ENCODE measurements around the gene FURIN.
A peak's percentile ranks its signal among the peaks of the same experiment; 100 is the strongest.
"Not testable (repeated sequence)": the region's sequence is repeated elsewhere in the genome, so short reads cannot be mapped to it uniquely, and the experiment has no call there.

Gene FURIN

DNA sequence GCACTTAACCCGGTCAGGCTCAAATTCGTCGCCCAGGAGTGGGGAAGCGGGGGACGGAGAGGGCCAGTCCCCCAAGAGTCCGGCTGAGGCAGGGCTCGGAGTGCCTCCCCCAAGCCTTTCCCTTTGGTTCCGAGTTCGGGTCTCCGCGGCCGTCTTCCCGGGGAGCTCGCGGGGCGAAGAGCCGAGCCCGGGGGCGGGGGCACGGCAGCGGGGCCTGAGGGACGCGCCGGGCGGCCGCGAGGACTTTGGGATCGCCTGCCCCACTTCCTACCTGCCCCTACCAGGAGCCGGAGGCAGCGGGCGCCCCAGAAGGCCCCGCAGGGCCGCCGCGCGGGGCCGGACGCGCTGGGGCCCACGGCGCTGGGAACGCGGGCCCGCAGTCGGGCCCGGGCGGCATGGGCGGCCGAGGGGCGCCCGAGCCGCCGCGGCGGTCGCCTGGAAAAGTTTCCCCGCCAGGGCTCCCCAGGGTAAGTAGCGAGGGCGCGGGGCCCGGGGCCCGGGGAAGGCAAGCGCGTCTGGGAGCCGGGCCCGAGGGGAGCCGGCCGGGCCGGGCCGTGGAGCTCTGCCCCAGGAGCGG lies 2.8 kb downstream of the FURIN start:
- no peak for DNase-seq

DNA sequence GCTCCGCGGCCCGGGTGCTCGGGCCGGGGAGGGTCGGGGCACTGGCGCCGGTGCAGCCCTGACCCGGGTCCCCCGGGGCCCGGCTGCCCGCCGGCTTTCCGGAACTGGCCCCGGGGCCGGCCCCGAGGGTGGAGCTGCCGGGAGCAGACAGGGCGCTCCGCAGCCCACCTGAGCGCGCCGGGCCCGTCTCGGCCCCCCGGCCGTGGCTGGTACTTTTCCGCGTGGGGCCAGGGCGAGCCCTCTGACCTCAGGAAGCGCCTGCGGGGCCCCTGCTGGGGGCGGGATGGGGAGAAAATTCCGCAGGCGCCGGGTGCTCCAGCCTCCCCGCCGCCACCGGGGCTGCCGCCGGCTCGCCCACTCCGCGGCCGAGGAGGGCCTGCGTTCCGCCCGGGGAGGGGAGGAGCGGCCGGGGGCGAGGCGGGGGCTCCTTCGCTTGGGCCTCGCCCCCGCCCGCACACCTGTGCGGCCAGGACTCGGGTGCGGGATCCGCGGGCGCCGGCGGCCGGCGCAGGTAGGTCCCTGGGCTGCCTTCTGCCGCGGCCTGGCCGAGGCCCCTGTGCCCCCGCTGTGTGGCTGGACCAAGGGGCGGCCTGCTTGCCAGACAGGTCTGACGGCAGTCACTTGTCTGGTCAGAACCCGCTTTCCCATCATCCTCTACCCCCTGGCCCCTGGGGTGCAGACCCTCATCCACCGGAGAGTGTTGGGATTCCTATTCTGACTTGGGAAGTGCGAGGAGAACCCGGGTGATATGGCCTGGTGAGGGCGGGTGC lies 3.5 kb downstream of the FURIN start:
- no peak for DNase-seq

- DNase-seq: no peak
Measured at GRCh38 chr15:90872486-90873184, 4.2 kb downstream of the FURIN start.

DNA sequence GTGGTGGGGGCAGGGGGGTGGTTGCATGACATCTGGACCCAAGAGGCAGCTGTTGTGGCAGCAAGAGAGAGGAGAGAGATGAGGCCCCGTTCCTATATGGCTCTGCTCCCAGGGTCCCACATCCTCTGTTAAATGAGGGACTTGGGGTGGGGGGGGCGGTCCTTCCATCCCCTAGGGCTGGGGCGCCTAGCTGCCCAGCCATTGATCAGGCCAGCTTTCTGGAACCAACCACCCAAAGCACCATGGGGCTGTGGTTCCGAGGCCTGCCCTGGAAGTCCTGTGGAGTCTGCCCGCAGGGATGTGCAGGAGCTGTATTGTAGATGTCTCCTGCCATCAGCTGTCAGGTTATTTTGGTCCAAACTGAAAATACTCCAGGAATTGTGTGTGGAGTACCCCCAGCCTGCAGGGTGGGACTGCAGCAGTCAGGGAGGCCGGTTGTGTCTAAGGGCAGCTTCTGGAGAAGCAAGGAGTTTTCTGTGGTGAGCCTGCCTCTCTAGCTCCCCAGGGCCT lies 5.2 kb downstream of the FURIN start:
- no peak for DNase-seq

DNA sequence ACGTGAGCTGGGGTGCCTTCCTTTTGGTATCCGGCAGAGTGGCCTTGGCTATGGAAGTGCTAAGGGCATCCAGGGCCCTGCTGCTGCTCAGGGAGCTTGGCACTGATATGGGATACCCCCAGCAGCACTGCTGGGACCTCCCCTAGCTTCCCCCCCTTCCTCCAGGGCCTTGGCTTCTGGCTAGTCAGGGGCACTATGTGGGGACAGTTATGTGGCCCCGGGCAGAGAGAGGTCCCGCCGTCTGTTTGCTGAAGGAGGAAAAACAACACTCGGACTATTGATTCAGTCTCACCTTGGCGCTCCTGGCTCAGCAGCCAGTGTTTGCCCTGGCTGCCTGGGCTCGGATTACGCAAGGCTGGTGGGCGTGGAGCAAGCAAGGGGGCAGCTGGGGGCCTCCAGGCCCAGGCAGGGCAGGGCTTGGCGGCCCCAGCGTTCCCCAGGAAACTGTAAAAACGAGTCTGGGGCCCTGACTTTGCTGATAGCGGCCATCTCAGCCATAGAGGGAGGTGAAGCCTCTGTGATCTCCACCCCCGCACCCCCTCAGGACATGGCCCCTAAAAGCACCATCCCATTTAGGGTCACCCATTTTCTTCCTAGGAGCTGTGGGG lies 5.7 kb downstream of the FURIN start:
- peak; percentile 24 for DNase-seq

GRCh38 chr15:90874986-90875385 lies 6.6 kb downstream of the FURIN start:
- DNase-seq: not testable (repeated sequence)

- no peak for DNase-seq
Measured at GRCh38 chr15:90875549-90875981, 7.2 kb downstream of the FURIN start.

GRCh38 chr15:90876046-90876445 lies 7.7 kb downstream of the FURIN start:
- DNase-seq: no peak

GRCh38 chr15:90876512-90877170 lies 8.3 kb downstream of the FURIN start:
- DNase-seq: no peak

GRCh38 chr15:90877315-90877714 lies 8.9 kb downstream of the FURIN start:
- DNase-seq: no peak

DNA sequence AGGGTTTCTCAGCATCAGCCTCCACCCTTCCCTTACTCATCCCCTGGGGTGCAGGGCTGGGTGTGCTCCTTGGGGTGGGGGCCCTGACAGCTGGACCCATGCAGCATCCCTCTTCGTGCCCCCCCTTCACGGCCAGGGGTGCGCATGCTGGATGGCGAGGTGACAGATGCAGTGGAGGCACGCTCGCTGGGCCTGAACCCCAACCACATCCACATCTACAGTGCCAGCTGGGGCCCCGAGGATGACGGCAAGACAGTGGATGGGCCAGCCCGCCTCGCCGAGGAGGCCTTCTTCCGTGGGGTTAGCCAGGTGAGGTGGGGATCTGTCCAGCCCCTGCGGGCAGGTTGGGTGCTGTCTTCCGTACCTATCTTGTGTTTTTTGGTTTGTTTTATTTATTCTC lies 9.6 kb downstream of the FURIN start:
- DNase-seq: no peak

DNA sequence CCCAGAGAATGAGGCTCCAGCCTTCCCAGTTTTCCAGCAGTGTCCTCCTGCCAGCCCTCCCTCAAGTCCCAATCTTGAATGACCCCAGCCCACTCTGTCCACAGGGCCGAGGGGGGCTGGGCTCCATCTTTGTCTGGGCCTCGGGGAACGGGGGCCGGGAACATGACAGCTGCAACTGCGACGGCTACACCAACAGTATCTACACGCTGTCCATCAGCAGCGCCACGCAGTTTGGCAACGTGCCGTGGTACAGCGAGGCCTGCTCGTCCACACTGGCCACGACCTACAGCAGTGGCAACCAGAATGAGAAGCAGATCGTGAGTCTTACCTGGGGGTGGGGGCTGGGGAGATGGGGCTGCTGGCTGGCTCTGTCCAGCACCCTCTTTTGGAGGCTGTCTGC lies 10.3 kb downstream of the FURIN start:
- no peak for DNase-seq

DNA sequence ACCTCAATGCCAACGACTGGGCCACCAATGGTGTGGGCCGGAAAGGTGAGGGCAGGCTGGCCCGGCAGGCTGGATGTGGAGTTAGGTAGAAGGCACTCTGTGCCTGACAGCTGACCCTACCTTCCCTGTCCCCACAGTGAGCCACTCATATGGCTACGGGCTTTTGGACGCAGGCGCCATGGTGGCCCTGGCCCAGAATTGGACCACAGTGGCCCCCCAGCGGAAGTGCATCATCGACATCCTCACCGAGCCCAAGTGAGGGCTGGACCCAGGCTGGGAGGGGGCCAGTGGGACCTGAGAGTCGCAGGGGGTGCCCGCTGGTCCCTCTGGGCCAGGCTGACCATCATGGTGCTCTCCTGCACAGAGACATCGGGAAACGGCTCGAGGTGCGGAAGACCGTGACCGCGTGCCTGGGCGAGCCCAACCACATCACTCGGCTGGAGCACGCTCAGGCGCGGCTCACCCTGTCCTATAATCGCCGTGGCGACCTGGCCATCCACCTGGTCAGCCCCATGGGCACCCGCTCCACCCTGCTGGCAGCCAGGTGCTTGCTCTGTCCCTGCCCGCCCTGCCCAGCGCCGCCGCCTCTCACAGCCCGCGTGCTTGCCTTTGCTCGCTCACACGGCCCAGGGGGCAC lies 11.5 kb downstream of the FURIN start:
- DNase-seq: no peak

DNA sequence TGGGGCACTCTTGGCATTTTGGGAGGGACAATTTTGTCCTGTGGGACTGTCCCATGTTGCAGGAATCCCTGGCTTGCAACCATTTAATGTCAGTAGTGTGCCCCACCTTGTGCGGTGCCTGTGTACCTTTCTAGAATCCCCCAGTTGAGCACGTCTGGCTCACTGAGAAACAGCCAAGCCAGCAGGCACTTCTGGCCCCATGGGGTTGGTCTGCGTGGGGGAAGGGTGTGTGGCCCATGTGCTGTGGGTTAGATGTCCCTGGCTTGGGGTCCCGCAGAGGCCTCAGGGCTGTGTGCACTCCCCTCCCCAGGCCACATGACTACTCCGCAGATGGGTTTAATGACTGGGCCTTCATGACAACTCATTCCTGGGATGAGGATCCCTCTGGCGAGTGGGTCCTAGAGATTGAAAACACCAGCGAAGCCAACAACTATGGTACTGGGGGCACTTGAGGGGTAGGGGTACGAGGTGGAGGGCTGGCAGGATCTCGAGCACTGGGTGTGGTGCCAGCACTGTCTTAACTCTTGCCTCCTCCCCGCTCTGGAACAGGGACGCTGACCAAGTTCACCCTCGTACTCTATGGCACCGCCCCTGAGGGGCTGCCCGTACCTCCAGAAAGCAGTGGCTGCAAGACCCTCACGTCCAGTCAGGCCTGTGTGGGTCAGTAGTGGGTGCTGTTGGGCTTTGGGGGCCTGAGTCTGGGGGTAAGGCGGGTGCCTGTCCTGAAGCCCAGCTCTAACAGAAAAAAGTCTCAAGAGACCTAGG lies 12.2 kb downstream of the FURIN start:
- DNase-seq: no peak

DNA sequence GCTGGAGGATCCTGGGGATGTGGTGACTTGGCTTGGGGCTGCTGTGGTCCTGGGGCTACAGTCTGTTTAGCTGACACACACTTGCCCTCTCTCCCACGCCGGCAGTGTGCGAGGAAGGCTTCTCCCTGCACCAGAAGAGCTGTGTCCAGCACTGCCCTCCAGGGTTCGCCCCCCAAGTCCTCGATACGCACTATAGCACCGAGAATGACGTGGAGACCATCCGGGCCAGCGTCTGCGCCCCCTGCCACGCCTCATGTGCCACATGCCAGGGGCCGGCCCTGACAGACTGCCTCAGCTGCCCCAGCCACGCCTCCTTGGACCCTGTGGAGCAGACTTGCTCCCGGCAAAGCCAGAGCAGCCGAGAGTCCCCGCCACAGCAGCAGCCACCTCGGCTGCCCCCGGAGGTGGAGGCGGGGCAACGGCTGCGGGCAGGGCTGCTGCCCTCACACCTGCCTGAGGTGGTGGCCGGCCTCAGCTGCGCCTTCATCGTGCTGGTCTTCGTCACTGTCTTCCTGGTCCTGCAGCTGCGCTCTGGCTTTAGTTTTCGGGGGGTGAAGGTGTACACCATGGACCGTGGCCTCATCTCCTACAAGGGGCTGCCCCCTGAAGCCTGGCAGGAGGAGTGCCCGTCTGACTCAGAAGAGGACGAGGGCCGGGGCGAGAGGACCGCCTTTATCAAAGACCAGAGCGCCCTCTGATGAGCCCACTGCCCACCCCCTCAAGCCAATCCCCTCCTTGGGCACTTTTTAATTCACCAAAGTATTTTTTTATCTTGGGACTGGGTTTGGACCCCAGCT lies 13.0 kb downstream of the FURIN start:
- DNase-seq: no peak

GRCh38 chr15:90881978-90882721 lies 13.8 kb downstream of the FURIN start:
- no peak for DNase-seq

DNA sequence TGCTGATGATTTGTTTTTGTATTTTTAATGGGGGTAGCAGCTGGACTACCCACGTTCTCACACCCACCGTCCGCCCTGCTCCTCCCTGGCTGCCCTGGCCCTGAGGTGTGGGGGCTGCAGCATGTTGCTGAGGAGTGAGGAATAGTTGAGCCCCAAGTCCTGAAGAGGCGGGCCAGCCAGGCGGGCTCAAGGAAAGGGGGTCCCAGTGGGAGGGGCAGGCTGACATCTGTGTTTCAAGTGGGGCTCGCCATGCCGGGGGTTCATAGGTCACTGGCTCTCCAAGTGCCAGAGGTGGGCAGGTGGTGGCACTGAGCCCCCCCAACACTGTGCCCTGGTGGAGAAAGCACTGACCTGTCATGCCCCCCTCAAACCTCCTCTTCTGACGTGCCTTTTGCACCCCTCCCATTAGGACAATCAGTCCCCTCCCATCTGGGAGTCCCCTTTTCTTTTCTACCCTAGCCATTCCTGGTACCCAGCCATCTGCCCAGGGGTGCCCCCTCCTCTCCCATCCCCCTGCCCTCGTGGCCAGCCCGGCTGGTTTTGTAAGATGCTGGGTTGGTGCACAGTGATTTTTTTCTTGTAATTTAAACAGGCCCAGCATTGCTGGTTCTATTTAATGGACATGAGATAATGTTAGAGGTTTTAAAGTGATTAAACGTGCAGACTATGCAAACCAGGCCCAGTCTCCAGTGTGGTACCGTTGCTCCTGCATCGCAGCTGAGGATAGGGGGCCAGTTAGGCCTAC lies 14.6 kb downstream of the FURIN start:
- DNase-seq: no peak

DNA sequence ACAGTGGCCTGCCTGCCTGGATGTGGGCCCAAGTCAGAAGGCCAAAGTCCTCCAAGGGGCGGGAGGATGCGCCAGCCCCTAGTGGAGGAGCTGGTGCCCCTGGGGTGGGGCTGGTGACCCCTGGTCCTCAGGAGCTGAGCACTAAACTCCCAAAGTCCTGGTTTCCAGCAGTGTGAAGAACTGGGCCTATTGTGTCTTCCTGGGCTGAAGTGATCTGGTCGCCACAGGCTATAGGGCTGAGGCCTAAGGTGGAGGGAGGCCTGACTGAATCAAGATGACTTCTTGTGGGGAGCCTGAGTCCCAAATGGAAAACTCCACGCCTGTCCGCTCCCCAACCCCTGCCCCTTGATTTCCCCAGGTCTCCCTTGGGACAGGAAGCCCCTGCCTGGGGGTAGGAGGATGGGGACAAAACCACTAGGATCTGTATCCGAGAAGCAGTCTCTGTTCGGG lies 15.2 kb downstream of the FURIN start:
- DNase-seq: no peak
